Tibial nerve (tissue), 3 donors: ENCODE results near the gene COL4A2.

Experiments used
- POLR2A ChIP-seq, 2 donors: fragments of 450-650 bp; IDR thresholded peaks; one replicate each; pipeline ENCODE4 v1.6.1; 2017; ENCODE audit warnings: antibody characterized with exemption in 2 of 2, mild to moderate bottlenecking in 2 of 2, moderate library complexity in 2 of 2
- TF ChIP-seq, protein P1 (sequence below), 5 experiments: fragments of 200-600 bp in 3 of 5; fragments of 450-650 bp in 2 of 5; sonication (generic) in 3 of 5; IDR thresholded peaks; one replicate each; pipeline ENCODE4 v1.5.1; 2016 to 2019; ENCODE audit warnings: antibody characterized with exemption in 5 of 5, mild to moderate bottlenecking in 3 of 5, moderate library complexity in 2 of 5

DNA sequence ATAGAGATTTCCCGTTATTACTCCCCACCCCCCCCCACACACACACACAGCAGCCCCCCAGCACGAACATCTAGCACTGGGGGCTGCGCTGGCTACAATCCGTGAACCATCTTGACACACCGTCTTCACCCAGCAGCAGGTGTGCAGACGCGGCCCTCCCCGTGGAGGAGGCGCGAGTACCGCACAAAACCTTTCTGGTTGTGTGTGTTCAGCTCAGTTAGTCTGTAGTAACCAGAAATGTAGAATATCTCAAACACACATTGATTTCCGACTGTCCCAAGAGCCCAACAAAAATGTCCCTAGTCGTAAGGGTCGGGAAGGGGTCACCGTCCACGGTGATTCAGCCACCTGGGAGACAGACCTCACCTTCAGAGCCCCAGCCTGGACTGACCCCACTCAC lies 131.7 kb downstream of the COL4A2 start:
- no peak for TF ChIP-seq POLR2A (IDR thresholded peaks at IDR 0.05)
- TF ChIP-seq, protein P1, sequence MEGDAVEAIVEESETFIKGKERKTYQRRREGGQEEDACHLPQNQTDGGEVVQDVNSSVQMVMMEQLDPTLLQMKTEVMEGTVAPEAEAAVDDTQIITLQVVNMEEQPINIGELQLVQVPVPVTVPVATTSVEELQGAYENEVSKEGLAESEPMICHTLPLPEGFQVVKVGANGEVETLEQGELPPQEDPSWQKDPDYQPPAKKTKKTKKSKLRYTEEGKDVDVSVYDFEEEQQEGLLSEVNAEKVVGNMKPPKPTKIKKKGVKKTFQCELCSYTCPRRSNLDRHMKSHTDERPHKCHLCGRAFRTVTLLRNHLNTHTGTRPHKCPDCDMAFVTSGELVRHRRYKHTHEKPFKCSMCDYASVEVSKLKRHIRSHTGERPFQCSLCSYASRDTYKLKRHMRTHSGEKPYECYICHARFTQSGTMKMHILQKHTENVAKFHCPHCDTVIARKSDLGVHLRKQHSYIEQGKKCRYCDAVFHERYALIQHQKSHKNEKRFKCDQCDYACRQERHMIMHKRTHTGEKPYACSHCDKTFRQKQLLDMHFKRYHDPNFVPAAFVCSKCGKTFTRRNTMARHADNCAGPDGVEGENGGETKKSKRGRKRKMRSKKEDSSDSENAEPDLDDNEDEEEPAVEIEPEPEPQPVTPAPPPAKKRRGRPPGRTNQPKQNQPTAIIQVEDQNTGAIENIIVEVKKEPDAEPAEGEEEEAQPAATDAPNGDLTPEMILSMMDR (IDR thresholded peaks at IDR 0.05): no peak
